H1 (cell line): ENCODE results near the gene ELAPOR2.

Source experiments
- BACH1 ChIP-seq: IDR thresholded peaks from 2 replicates; pipeline ENCODE4 v1.6.1; 2012; ENCODE audit warnings: low read length, improper control_type of control experiment
- CHD1 ChIP-seq: IDR thresholded peaks from 2 replicates; pipeline ENCODE4 v1.6.1; 2012; ENCODE audit warnings: low read depth, low read length, improper control_type of control experiment
- CREB1 ChIP-seq: IDR thresholded peaks from 2 replicates; pipeline ENCODE4 v1.6.1; 2012; ENCODE audit warnings: inconsistent platforms
- EZH2 ChIP-seq: fragments of 200-600 bp; sonication (generic); IDR thresholded peaks from 2 replicates; pipeline ENCODE4 v1.7.1; 2012; ENCODE audit warnings: low read depth, mild to moderate bottlenecking, moderate library complexity, low read length, inconsistent platforms; ENCODE audit not compliant: severe bottlenecking
- POLR2A ChIP-seq, 2 experiments: IDR thresholded peaks; 1 replicate in 1 of 2; 2 replicates in 1 of 2; pipeline ENCODE4 v1.6.1; 2011; ENCODE audit warnings: low read depth in 2 of 2, low read length in 2 of 2, mild to moderate bottlenecking in 2 of 2; ENCODE audit errors: control extremely low read depth in 1 of 2
- POLR2AphosphoS5 ChIP-seq: IDR thresholded peaks from 2 replicates; pipeline ENCODE4 v1.6.1; 2011; ENCODE audit warnings: low read depth, low read length
- RBBP5 ChIP-seq: IDR thresholded peaks from 2 replicates; pipeline ENCODE4 v1.7.1; 2012; ENCODE audit warnings: low read depth, mild to moderate bottlenecking, inconsistent platforms, low read length, moderate library complexity, borderline replicate concordance
- RNF2 ChIP-seq: fragments of 200-900, 300-1000 bp; sonication (generic); IDR thresholded peaks from 2 replicates; pipeline ENCODE4 v1.7.1; 2016; ENCODE audit warnings: borderline replicate concordance, low read depth, mild to moderate bottlenecking, antibody characterized with exemption, low read length; ENCODE audit not compliant: poor library complexity, severe bottlenecking; ENCODE audit errors: missing control alignments
- SIX5 ChIP-seq: IDR thresholded peaks from 2 replicates; pipeline ENCODE4 v1.6.1; 2011; ENCODE audit warnings: mild to moderate bottlenecking, low read depth, low read length
- SUZ12 ChIP-seq: fragments of 200-600 bp; sonication (generic); IDR thresholded peaks from 2 replicates; pipeline ENCODE4 v1.6.1; 2012; ENCODE audit warnings: mild to moderate bottlenecking, inconsistent platforms, low read length, moderate library complexity, mixed read lengths
- TAF1 ChIP-seq: IDR thresholded peaks from 2 replicates; pipeline ENCODE4 v1.6.1; 2011; ENCODE audit warnings: mild to moderate bottlenecking, low read depth, low read length
- TCF12 ChIP-seq: IDR thresholded peaks from 2 replicates; pipeline ENCODE4 v1.6.1; 2011; ENCODE audit warnings: low read depth, mild to moderate bottlenecking, low read length
- YY1 ChIP-seq: IDR thresholded peaks from 2 replicates; pipeline ENCODE4 v1.6.1; 2011; ENCODE audit warnings: low read depth, mild to moderate bottlenecking, low read length
- TF ChIP-seq, protein P1 (sequence below), 3 experiments: IDR thresholded peaks; 1 replicate in 2 of 3; 2 replicates in 1 of 3; pipeline versions ENCODE4 v1.5.1 to v1.6.1; 2011; ENCODE audit warnings: low read length in 3 of 3, mild to moderate bottlenecking in 3 of 3, inconsistent platforms in 2 of 3, low read depth in 1 of 3, moderate library complexity in 1 of 3; ENCODE audit not compliant: insufficient read depth in 1 of 3; ENCODE audit errors: control extremely low read depth in 1 of 3

DNA sequence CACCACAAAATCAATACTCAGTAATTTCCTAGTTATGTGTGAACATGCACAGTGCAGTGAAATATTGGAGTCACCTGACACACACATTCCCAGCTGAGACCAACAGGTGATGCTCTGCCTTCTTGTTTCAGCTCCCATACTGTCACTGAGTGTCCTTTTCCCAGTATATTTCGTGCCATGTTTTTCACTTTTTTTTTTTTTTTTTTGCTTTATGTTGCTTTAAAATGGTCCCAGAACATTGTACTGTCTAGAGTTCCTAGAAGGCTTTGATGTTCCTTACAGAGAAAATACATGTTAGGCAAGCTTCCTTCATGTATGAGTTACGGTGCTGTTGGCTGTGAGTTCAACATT, 45.6 kb downstream of the ELAPOR2 start:
- no peak for TF ChIP-seq YY1
- no peak for TF ChIP-seq POLR2A (IDR thresholded peaks at IDR 0.05; ENCODE audit: control extremely low read depth in 1 of 2, low read depth in 2 of 2, low read length in 2 of 2)
- TF ChIP-seq, protein P1, sequence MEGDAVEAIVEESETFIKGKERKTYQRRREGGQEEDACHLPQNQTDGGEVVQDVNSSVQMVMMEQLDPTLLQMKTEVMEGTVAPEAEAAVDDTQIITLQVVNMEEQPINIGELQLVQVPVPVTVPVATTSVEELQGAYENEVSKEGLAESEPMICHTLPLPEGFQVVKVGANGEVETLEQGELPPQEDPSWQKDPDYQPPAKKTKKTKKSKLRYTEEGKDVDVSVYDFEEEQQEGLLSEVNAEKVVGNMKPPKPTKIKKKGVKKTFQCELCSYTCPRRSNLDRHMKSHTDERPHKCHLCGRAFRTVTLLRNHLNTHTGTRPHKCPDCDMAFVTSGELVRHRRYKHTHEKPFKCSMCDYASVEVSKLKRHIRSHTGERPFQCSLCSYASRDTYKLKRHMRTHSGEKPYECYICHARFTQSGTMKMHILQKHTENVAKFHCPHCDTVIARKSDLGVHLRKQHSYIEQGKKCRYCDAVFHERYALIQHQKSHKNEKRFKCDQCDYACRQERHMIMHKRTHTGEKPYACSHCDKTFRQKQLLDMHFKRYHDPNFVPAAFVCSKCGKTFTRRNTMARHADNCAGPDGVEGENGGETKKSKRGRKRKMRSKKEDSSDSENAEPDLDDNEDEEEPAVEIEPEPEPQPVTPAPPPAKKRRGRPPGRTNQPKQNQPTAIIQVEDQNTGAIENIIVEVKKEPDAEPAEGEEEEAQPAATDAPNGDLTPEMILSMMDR (IDR thresholded peaks at IDR 0.05; ENCODE audit: control extremely low read depth in 1 of 3, insufficient read depth in 1 of 3, low read depth in 1 of 3, low read length in 3 of 3), result peak in 1 of 3 experiments; percentile 27; a peak in 1 of 4 replicates
- no peak for TF ChIP-seq TAF1
- no peak for TF ChIP-seq TCF12
- no peak for TF ChIP-seq RBBP5
- no peak for TF ChIP-seq CREB1
- TF ChIP-seq RNF2, result no peak
- no peak for TF ChIP-seq SIX5
- no peak for TF ChIP-seq CHD1
- no peak for TF ChIP-seq SUZ12
- TF ChIP-seq POLR2AphosphoS5, result no peak
- no peak for TF ChIP-seq BACH1
- no peak for TF ChIP-seq EZH2
